ENCODE measurements around the gene CHN1. TPM values are rescaled to one million over a fixed set of nuclear protein-coding genes. Genes with fewer than 3 reads are reported as not detected.
A peak's percentile ranks its signal among the peaks of the same experiment; 100 is the strongest.

Gene CHN1
- polyA plus RNA-seq, 1 of the 3 experiments (the other 2 are of a cell fraction) = 31.6 TPM

GRCh38 chr2:174784316-174784715, 220.9 kb downstream of the CHN1 start:
- Histone ChIP-seq H3K9me2 (no peaks in the 10 kb centered on the region), H3K9ac (no peak overlapping the region), H3K36me3 (replicated peaks in 1 of 2; ENCODE audit: control insufficient read depth in 1 of 2, insufficient read depth in 2 of 2, low read length in 1 of 2) (no peaks in the 10 kb centered on the region), H3K79me2 (ENCODE audit: insufficient read depth) (no peaks in the 10 kb centered on the region), H3K4me2 (no peak overlapping the region), H2AFZ (ENCODE audit: low read depth) (no peak overlapping the region), H3K27ac (ENCODE audit: low read depth in 2 of 2, low read length in 1 of 2) (peak overlapping the region; percentile 58 to 97; a peak in 3 of 4 replicates), H3K4me3 (ENCODE audit: low read depth in 2 of 2, low read length in 1 of 2) (no peak overlapping the region), H3K9me3 (no peaks in the 10 kb centered on the region), H3K4me1 (ENCODE audit: control insufficient read depth in 1 of 2, insufficient read depth in 2 of 2, low read depth in 1 of 2, low read length in 1 of 2) (peaks cover 33 to 34% of the 10 kb centered on the region in 2 experiments), H4K20me1 (ENCODE audit: insufficient read depth) (no peaks in the 10 kb centered on the region), H3K27me3 (ENCODE audit: insufficient read depth) (no peaks in the 10 kb centered on the region), H3F3A (replicated peaks; ENCODE audit: insufficient read depth) (peaks cover 19% of the 10 kb centered on the region)
- TF ChIP-seq YY1 (IDR thresholded peaks at IDR 0.05; ENCODE audit: low read depth) = no peak
- TF ChIP-seq CHD2 (IDR thresholded peaks at IDR 0.05; ENCODE audit: low read length, partially characterized antibody) = no peak
- TF ChIP-seq NFIC (IDR thresholded peaks at IDR 0.05; ENCODE audit: borderline replicate concordance) = no peak
- no peak for TF ChIP-seq TEAD4 (IDR thresholded peaks at IDR 0.05; ENCODE audit: borderline replicate concordance, insufficient read depth)
- WGBS (ENCODE audit: low lambda C conversion rate) = 90% methylated on average over 2 of the region's 7 CpGs
- ChIA-PET POLR2A (interaction anchor here (1.0 kb wide), 1 partner anchor 63 kb away, joined by 3 read pairs; no protein-coding TSS in a partner anchor), CTCF (interaction anchor here (1.1 to 1.5 kb wide), 3 partner anchors 14 to 200 kb away, joined by 3 read pairs; no protein-coding TSS in a partner anchor)
- no peak for DNase-seq

GRCh38 chr2:174781996-174782395, 223.2 kb downstream of the CHN1 start:
- no peak overlapping the region for H3K9ac ChIP-seq
- no peaks in the 10 kb centered on the region for H3K9me3 ChIP-seq
- no peaks in the 10 kb centered on the region for H3K36me3 ChIP-seq (replicated peaks in 1 of 2; ENCODE audit: control insufficient read depth in 1 of 2, insufficient read depth in 2 of 2, low read length in 1 of 2)
- no peaks in the 10 kb centered on the region for H4K20me1 ChIP-seq (ENCODE audit: insufficient read depth)
- DNase-seq = no peak
- H2AFZ ChIP-seq (ENCODE audit: low read depth) = no peak overlapping the region
- H3K27me3 ChIP-seq (ENCODE audit: insufficient read depth) = no peaks in the 10 kb centered on the region
- 94% methylated on average over 11 of the region's 11 CpGs for WGBS (ENCODE audit: low lambda C conversion rate)
- no peak overlapping the region for H3K27ac ChIP-seq (ENCODE audit: low read depth in 2 of 2, low read length in 1 of 2)
- TF ChIP-seq SMC3 (IDR thresholded peaks at IDR 0.05; ENCODE audit: low read depth, low read length) = no peak
- no peak for TF ChIP-seq RCOR1 (IDR thresholded peaks at IDR 0.05; ENCODE audit: low read length)
- TF ChIP-seq USF2 (IDR thresholded peaks at IDR 0.05; ENCODE audit: borderline replicate concordance, low read depth, low read length) = no peak
- no peak for TF ChIP-seq EP300 (IDR thresholded peaks at IDR 0.05; ENCODE audit: borderline replicate concordance in 1 of 2, low read depth in 1 of 2, low read length in 1 of 2)
- no peak for TF ChIP-seq PBX3 (IDR thresholded peaks at IDR 0.05)
- TF ChIP-seq SIN3A (IDR thresholded peaks at IDR 0.05; ENCODE audit: borderline replicate concordance, low read depth, low read length) = no peak
- no peak for TF ChIP-seq YY1 (IDR thresholded peaks at IDR 0.05; ENCODE audit: low read depth)
- peaks cover 10% of the 10 kb centered on the region for H3F3A ChIP-seq (replicated peaks; ENCODE audit: insufficient read depth)
- H3K4me2 ChIP-seq = no peak overlapping the region
- no peaks in the 10 kb centered on the region for H3K9me2 ChIP-seq
- ChIA-PET CTCF (interaction anchor here (1.0 to 3.6 kb wide), 3 partner anchors 10 to 149 kb away, joined by 3 to 23 read pairs (median 3); no protein-coding TSS in a partner anchor), POLR2A (no interaction called here)
- H3K4me3 ChIP-seq (ENCODE audit: low read depth in 2 of 2, low read length in 1 of 2) = no peak overlapping the region
- peaks cover 37 to 42% of the 10 kb centered on the region in 2 experiments for H3K4me1 ChIP-seq (ENCODE audit: control insufficient read depth in 1 of 2, insufficient read depth in 2 of 2, low read depth in 1 of 2, low read length in 1 of 2)
- H3K79me2 ChIP-seq (ENCODE audit: insufficient read depth) = no peaks in the 10 kb centered on the region
